ENCODE results near the gene PSMD4. TPM values are rescaled to one million over a fixed set of nuclear protein-coding genes. Genes with fewer than 3 reads are reported as not detected.

The PSMD4 gene
- total and polyA plus RNA-seq, 7 experiments from 2014 or later: 72.0 to 258 (median 145) TPM

DNA sequence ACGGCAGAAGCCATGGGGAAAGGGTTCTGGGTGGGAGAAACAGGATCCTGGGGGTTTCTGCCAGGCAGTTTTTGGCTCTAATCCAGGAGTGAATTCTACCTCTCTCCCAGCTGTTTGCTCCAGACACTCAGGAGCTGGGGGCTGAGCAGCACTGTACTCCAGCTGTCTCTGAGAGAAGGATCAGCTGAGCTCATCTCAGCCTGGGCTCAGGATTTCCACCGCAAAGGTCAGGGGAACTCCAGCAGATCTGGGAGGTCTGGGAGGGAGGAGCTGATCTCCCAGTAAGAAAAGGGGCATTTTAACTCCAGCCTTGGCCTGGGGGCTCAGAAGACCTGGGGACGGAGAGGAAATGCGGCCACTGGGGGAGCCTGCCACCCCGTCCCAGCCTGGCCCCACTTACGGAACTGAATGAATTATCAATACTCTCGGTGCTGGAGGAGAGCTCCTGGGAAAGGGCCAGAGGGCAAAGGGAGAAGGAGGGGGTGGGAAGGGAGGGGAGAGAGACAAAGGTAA lies 55.3 kb downstream of the PSMD4 start:
- Histone ChIP-seq H3K27me3 (ENCODE audit: control insufficient read depth in 2 of 2, insufficient read depth in 2 of 2, low read length in 2 of 2) (no peaks in the 10 kb centered on the region), H3K27ac (ENCODE audit: low read depth, low read length) (no peak overlapping the region), H3K4me3 (ENCODE audit: low read length) (no peak overlapping the region), H3K9me3 (ENCODE audit: control insufficient read depth in 2 of 3, low read length in 3 of 3) (no peaks in the 10 kb centered on the region), H3K4me1 (ENCODE audit: control insufficient read depth in 2 of 2, insufficient read depth in 2 of 2, low read length in 2 of 2) (peaks cover 4 to 10% of the 10 kb centered on the region in 2 donors), H3K36me3 (ENCODE audit: control insufficient read depth in 2 of 3, insufficient read depth in 3 of 3, low read length in 3 of 3) (peaks cover 14 to 99% (median 19%) of the 10 kb centered on the region in 3 experiments)
- Mint-ChIP-seq H3K9me3 (no peaks in the 10 kb centered on the region), H3K4me3 (no peak overlapping the region), H3K27me3 (no peaks in the 10 kb centered on the region), H3K36me3 (peaks cover 10 to 49% (median 14%) of the 10 kb centered on the region in 5 donors), H3K27ac (peak overlapping the region in 1 of 9 donors; percentile 27), H3K4me1 (peaks cover 22 to 47% (median 40%) of the 10 kb centered on the region in 7 donors)
- POLR2A ChIA-PET: interaction anchor here (0.6 to 0.9 kb wide), 3 partner anchors 11 to 37 kb away, joined by 3 to 4 read pairs (median 3); partner anchors contain the start of genes PI4KB and RFX5
- no peak for DNase-seq
- no peak for ATAC-seq
- CTCF ChIA-PET: interaction anchor here (0.6 to 0.9 kb wide), 6 partner anchors 8 to 213 kb away, joined by 3 to 12 read pairs (median 4); no protein-coding TSS in a partner anchor
- intact Hi-C loops (cut with micrococcal nuclease): loop anchor here in 1 of 2 donors (2.0 kb wide), 1 partner anchor 17 kb away; the partner anchor contains the start of gene PI4KB

DNA sequence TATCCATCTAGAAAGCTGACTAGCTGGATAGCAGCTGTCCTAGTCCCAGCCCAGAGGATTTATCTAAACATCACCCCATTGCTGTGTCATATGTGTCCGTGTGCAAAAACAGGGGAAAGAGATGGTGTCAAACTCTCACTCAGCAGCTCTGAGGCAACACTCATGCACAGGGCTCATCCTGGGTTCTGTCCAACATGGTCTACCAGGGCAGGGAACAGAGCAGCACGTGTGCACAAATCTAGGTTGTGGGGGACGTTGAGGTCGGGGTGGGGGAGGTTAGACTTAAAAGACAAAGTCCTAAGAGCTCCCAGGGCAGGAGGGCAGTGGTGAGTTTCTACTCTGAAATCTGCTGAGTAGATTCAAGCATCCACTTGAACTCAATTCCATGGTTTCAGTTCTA lies 56.5 kb downstream of the PSMD4 start:
- DNase-seq (no peak), ATAC-seq (no peak)
- peaks cover 5 to 99% (median 16%) of the 10 kb centered on the region in 3 experiments for H3K36me3 ChIP-seq (ENCODE audit: control insufficient read depth in 2 of 3, insufficient read depth in 3 of 3, low read length in 3 of 3)
- Mint-ChIP-seq H3K9me3 (no peaks in the 10 kb centered on the region), H3K4me1 (peaks cover 25 to 54% (median 47%) of the 10 kb centered on the region in 7 donors), H3K27ac (peak overlapping the region in 8 of 9 donors; percentile 15 to 88 (median 56)), H3K36me3 (peaks cover 4 to 48% (median 10%) of the 10 kb centered on the region in 5 donors), H3K4me3 (peak overlapping the region in 1 of 10 donors; percentile 12), H3K27me3 (no peaks in the 10 kb centered on the region)
- intact Hi-C loops (cut with micrococcal nuclease): loop anchor here (1.0 to 2.0 kb wide), 2 partner anchors 16 kb away; partner anchors contain the start of gene PI4KB (in 2 of the 2)
- POLR2A ChIA-PET: interaction anchor here (0.6 to 1.2 kb wide), 3 partner anchors 13 to 21 kb away, joined by 3 to 4 read pairs (median 3); partner anchors contain the start of gene PI4KB
- CTCF ChIA-PET: interaction anchor here (0.9 to 1.8 kb wide), 3 partner anchors 9 to 29 kb away, joined by 3 to 6 read pairs (median 4); no protein-coding TSS in a partner anchor
- no peaks in the 10 kb centered on the region for H3K27me3 ChIP-seq (ENCODE audit: control insufficient read depth in 2 of 2, insufficient read depth in 2 of 2, low read length in 2 of 2)
- H3K9me3 ChIP-seq (ENCODE audit: control insufficient read depth in 2 of 3, low read length in 3 of 3): no peaks in the 10 kb centered on the region
- H3K4me3 ChIP-seq (ENCODE audit: low read length): no peak overlapping the region
- H3K4me1 ChIP-seq (ENCODE audit: control insufficient read depth in 2 of 2, insufficient read depth in 2 of 2, low read length in 2 of 2): peaks cover 4 to 10% of the 10 kb centered on the region in 2 donors
- H3K27ac ChIP-seq (ENCODE audit: low read depth, low read length): peak overlapping the region; percentile 33

GRCh38 chr1:151311589-151312331 lies 57.2 kb downstream of the PSMD4 start:
- H3K9me3 ChIP-seq (ENCODE audit: control insufficient read depth in 2 of 3, low read length in 3 of 3): no peaks in the 10 kb centered on the region
- peaks cover 30 to 58% (median 48%) of the 10 kb centered on the region in 7 donors for H3K4me1 Mint-ChIP-seq
- POLR2A ChIA-PET: interaction anchor here (0.6 to 1.6 kb wide), 4 partner anchors 14 to 30 kb away, joined by 3 to 4 read pairs (median 4); partner anchors contain the start of gene PI4KB
- peak overlapping the region; percentile 21 to 88 (median 63) for H3K27ac Mint-ChIP-seq
- no peaks in the 10 kb centered on the region for H3K27me3 Mint-ChIP-seq
- no peak overlapping the region for H3K4me3 ChIP-seq (ENCODE audit: low read length)
- peak overlapping the region; percentile 4 for H3K27ac ChIP-seq (ENCODE audit: low read depth, low read length)
- peaks cover 0 to 99% (median 10%) of the 10 kb centered on the region in 3 experiments for H3K36me3 ChIP-seq (ENCODE audit: control insufficient read depth in 2 of 3, insufficient read depth in 3 of 3, low read length in 3 of 3)
- peaks cover 4 to 10% of the 10 kb centered on the region in 2 donors for H3K4me1 ChIP-seq (ENCODE audit: control insufficient read depth in 2 of 2, insufficient read depth in 2 of 2, low read length in 2 of 2)
- DNase-seq: peak in 1 of 9 donors; percentile 65
- peaks cover 0 to 48% (median 7%) of the 10 kb centered on the region in 5 donors for H3K36me3 Mint-ChIP-seq
- peak; percentile 94 for ATAC-seq
- H3K27me3 ChIP-seq (ENCODE audit: control insufficient read depth in 2 of 2, insufficient read depth in 2 of 2, low read length in 2 of 2): no peaks in the 10 kb centered on the region
- peak overlapping the region in 2 of 10 donors; percentile 7 to 12 for H3K4me3 Mint-ChIP-seq
- intact Hi-C loops (cut with micrococcal nuclease): loop anchor here (1.0 to 2.0 kb wide), 2 partner anchors 15 to 16 kb away; partner anchors contain the start of gene PI4KB (in 2 of the 2)
- no peaks in the 10 kb centered on the region for H3K9me3 Mint-ChIP-seq
- CTCF ChIA-PET: interaction anchor here (1.8 kb wide), 1 partner anchor 29 kb away, joined by 6 read pairs; no protein-coding TSS in a partner anchor

- Mint-ChIP-seq H3K9me3 (no peaks in the 10 kb centered on the region), H3K4me3 (no peak overlapping the region), H3K27ac (peak overlapping the region in 6 of 9 donors; percentile 19 to 88 (median 63)), H3K4me1 (peaks cover 30 to 59% (median 49%) of the 10 kb centered on the region in 7 donors), H3K36me3 (peaks cover 0 to 44% (median 7%) of the 10 kb centered on the region in 5 donors), H3K27me3 (no peaks in the 10 kb centered on the region)
- Histone ChIP-seq H3K9me3 (ENCODE audit: control insufficient read depth in 2 of 3, low read length in 3 of 3) (no peaks in the 10 kb centered on the region), H3K4me1 (ENCODE audit: control insufficient read depth in 2 of 2, insufficient read depth in 2 of 2, low read length in 2 of 2) (peaks cover 4 to 10% of the 10 kb centered on the region in 2 donors), H3K36me3 (ENCODE audit: control insufficient read depth in 2 of 3, insufficient read depth in 3 of 3, low read length in 3 of 3) (peaks cover 0 to 98% (median 10%) of the 10 kb centered on the region in 3 experiments), H3K27ac (ENCODE audit: low read depth, low read length) (no peak overlapping the region), H3K27me3 (ENCODE audit: control insufficient read depth in 2 of 2, insufficient read depth in 2 of 2, low read length in 2 of 2) (no peaks in the 10 kb centered on the region), H3K4me3 (ENCODE audit: low read length) (no peak overlapping the region)
- CTCF ChIA-PET: interaction anchor here (1.8 kb wide), 1 partner anchor 28 kb away, joined by 6 read pairs; no protein-coding TSS in a partner anchor
- DNase-seq: no peak
- intact Hi-C loops (cut with micrococcal nuclease): no loop called here
- no peak for ATAC-seq
- POLR2A ChIA-PET: interaction anchor here (0.9 to 1.6 kb wide), 3 partner anchors 14 to 31 kb away, joined by 3 to 4 read pairs (median 4); partner anchors contain the start of gene PI4KB
Observed at GRCh38 chr1:151312411-151312810, 57.9 kb downstream of the PSMD4 start.

DNA sequence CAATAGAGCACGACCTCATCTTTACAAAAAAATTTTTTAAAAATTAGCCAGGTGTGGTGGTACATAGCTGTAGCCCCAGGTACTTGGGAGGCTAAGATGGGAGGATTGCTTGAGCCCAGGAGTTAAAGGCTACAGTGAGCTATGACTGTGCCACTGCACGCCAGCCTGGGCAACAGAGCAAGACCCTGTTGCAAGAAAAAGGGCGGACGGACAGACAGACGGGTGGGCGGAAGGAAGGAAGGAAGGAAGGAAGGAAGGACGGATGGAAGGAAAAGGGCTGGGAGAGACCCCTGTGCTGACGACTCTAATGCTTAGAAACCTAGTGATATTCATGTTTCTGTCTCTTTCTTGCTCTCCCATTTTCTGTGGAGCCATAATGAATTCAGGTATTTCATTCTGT lies 58.3 kb downstream of the PSMD4 start:
- intact Hi-C loops (cut with micrococcal nuclease): no loop called here
- no peak overlapping the region for H3K4me3 ChIP-seq (ENCODE audit: low read length)
- H3K9me3 Mint-ChIP-seq: no peaks in the 10 kb centered on the region
- DNase-seq (no peak), ATAC-seq (no peak)
- H3K4me1 Mint-ChIP-seq: peaks cover 30 to 62% (median 53%) of the 10 kb centered on the region in 7 donors
- ChIA-PET POLR2A (interaction anchor here (0.9 to 1.6 kb wide), 2 partner anchors 14 to 31 kb away, joined by 3 to 4 read pairs; partner anchors contain the start of gene PI4KB), CTCF (interaction anchor here (1.8 kb wide), 1 partner anchor 28 kb away, joined by 6 read pairs; no protein-coding TSS in a partner anchor)
- H3K27me3 ChIP-seq (ENCODE audit: control insufficient read depth in 2 of 2, insufficient read depth in 2 of 2, low read length in 2 of 2): no peaks in the 10 kb centered on the region
- no peaks in the 10 kb centered on the region for H3K27me3 Mint-ChIP-seq
- H3K36me3 ChIP-seq (ENCODE audit: control insufficient read depth in 2 of 3, insufficient read depth in 3 of 3, low read length in 3 of 3): peaks cover 0 to 98% (median 6%) of the 10 kb centered on the region in 3 experiments
- no peaks in the 10 kb centered on the region for H3K9me3 ChIP-seq (ENCODE audit: control insufficient read depth in 2 of 3, low read length in 3 of 3)
- no peak overlapping the region for H3K4me3 Mint-ChIP-seq
- H3K36me3 Mint-ChIP-seq: peaks cover 0 to 47% (median 9%) of the 10 kb centered on the region in 5 donors
- peaks cover 4 to 10% of the 10 kb centered on the region in 2 donors for H3K4me1 ChIP-seq (ENCODE audit: control insufficient read depth in 2 of 2, insufficient read depth in 2 of 2, low read length in 2 of 2)
- H3K27ac Mint-ChIP-seq: peak overlapping the region in 6 of 9 donors; percentile 26 to 76 (median 62)
- no peak overlapping the region for H3K27ac ChIP-seq (ENCODE audit: low read depth, low read length)

- ChIA-PET CTCF (interaction anchor here (1.1 kb wide), 1 partner anchor 14 kb away, joined by 3 read pairs; the partner anchor contains the start of gene PI4KB), POLR2A (no interaction called here)
- Mint-ChIP-seq H3K4me3 (no peak overlapping the region), H3K4me1 (peaks cover 30 to 62% (median 53%) of the 10 kb centered on the region in 7 donors), H3K27me3 (no peaks in the 10 kb centered on the region), H3K27ac (peak overlapping the region in 3 of 9 donors; percentile 26 to 62 (median 55)), H3K9me3 (no peaks in the 10 kb centered on the region), H3K36me3 (peaks cover 0 to 42% (median 9%) of the 10 kb centered on the region in 5 donors)
- DNase-seq (no peak), ATAC-seq (no peak)
- Histone ChIP-seq H3K4me1 (ENCODE audit: control insufficient read depth in 2 of 2, insufficient read depth in 2 of 2, low read length in 2 of 2) (peaks cover 4 to 10% of the 10 kb centered on the region in 2 donors), H3K27ac (ENCODE audit: low read depth, low read length) (no peak overlapping the region), H3K36me3 (ENCODE audit: control insufficient read depth in 2 of 3, insufficient read depth in 3 of 3, low read length in 3 of 3) (peaks cover 0 to 91% (median 3%) of the 10 kb centered on the region in 3 experiments), H3K27me3 (ENCODE audit: control insufficient read depth in 2 of 2, insufficient read depth in 2 of 2, low read length in 2 of 2) (no peaks in the 10 kb centered on the region), H3K4me3 (ENCODE audit: low read length) (no peak overlapping the region), H3K9me3 (ENCODE audit: control insufficient read depth in 2 of 3, low read length in 3 of 3) (no peaks in the 10 kb centered on the region)
- intact Hi-C loops (cut with micrococcal nuclease): no loop called here
Observed at GRCh38 chr1:151313501-151313900, 59.0 kb downstream of the PSMD4 start.

All from naive thymus-derived CD4-positive, alpha-beta T cell (primary cell).